K562 (cell line): Measurements from ENCODE around the gene LOXHD1. TPM values are rescaled to one million over a fixed set of nuclear protein-coding genes. Genes with fewer than 3 reads are reported as not detected.

Experiments used
- ATAC-seq: fragments of 200-7000 bp; cut with Tn5 transposase; 3 replicates; pipeline ENCODE4 v1.9.1; 2020; ENCODE audit warnings: moderate library complexity
- BruUV-seq: library from RNA; stranded (reverse); fragments of 400-500 nt; replicated peaks from 2 replicates; lab custom pipeline; 2021; lab: Mats Ljungman, UMichigan
- CTCF ChIA-PET: fragments of 300-600 bp; formaldehyde crosslinking; extraction: SDS; loops from one replicate; lab custom pipeline; 2021; ENCODE audit warnings: low intra/inter-chr PET ratio; lab: Yijun Ruan, JAX
- POLR2A ChIA-PET: fragments of 300-600, 350-650 bp; sonication (Branson Sonifier 250); formaldehyde crosslinking; extraction: SDS; loops from one replicate; lab custom pipeline; 2021; ENCODE audit warnings: antibody characterized with exemption, inconsistent platforms; lab: Yijun Ruan, JAX
- DNase-seq, 4 experiments: peaks; one replicate each; pipeline versions ENCODE4 v3.0.0 to v3.0.0-alpha.2; 2011 to 2018; ENCODE audit warnings: low spot score in 3 of 4, mixed read lengths in 3 of 4; ENCODE audit errors: extremely low read depth in 1 of 4
- FAIRE-seq: peaks from 2 replicates; lab custom pipeline; 2011; peaks lifted over from hg19 to GRCh38; lab: Jason Lieb, UNC
- H2AFZ ChIP-seq: 2 replicates; pipeline ENCODE4 v1.6.0; 2011; ENCODE audit warnings: low read depth, low read length, control low read depth, inconsistent platforms
- H3K27ac ChIP-seq: fragments of 200-600 bp; 3 replicates; pipeline ENCODE4 v1.8.0; 2011; ENCODE audit warnings: low read depth, mild to moderate bottlenecking, control low read depth, inconsistent platforms, low read length, moderate library complexity, mixed read lengths; ENCODE audit errors: extremely low read depth
- H3K27me3 ChIP-seq, 2 experiments: fragments of 300-600 bp in 1 of 2; 2 replicates in 1 of 2; 3 replicates in 1 of 2; pipeline versions ENCODE4 v1.6.0 to v1.8.0; 2011; ENCODE audit warnings: inconsistent platforms in 2 of 2, low read length in 2 of 2, mild to moderate bottlenecking in 1 of 2, mixed read lengths in 1 of 2, moderate library complexity in 1 of 2; ENCODE audit not compliant: control insufficient read depth in 2 of 2, insufficient read depth in 2 of 2
- H3K36me3 ChIP-seq: fragments of 300-600 bp; 3 replicates; pipeline ENCODE4 v1.8.0; 2011; ENCODE audit warnings: mild to moderate bottlenecking, low read length, inconsistent platforms; ENCODE audit not compliant: control insufficient read depth, insufficient read depth
- H3K4me1 ChIP-seq, 2 experiments: fragments of 200-600 bp in 1 of 2; replicated peaks in 1 of 2; 2 replicates in 1 of 2; 3 replicates in 1 of 2; pipeline versions ENCODE4 v1.5.1 to v1.8.0; 2011; ENCODE audit warnings: inconsistent platforms in 2 of 2, low read length in 2 of 2, mild to moderate bottlenecking in 1 of 2, mixed read lengths in 1 of 2, moderate library complexity in 1 of 2; ENCODE audit not compliant: control insufficient read depth in 2 of 2, insufficient read depth in 2 of 2
- H3K4me2 ChIP-seq: 2 replicates; pipeline ENCODE4 v1.6.1; 2011; ENCODE audit warnings: low read length, control low read depth, inconsistent platforms, mixed read lengths; ENCODE audit not compliant: insufficient read depth
- H3K4me3 ChIP-seq: fragments of 200-600 bp; sonication (generic), shearing (Covaris generic); 2 replicates; pipeline ENCODE4 v1.5.1; 2016; ENCODE audit warnings: control low read depth, inconsistent platforms
- H3K79me2 ChIP-seq: fragments of 200-600 bp; 3 replicates; pipeline ENCODE4 v1.8.0; 2011; ENCODE audit warnings: low read length, inconsistent platforms; ENCODE audit not compliant: control insufficient read depth, insufficient read depth
- H3K9ac ChIP-seq, 2 experiments: 2 replicates each; pipeline versions ENCODE4 v1.6.0 to v1.6.1; 2011; ENCODE audit warnings: low read depth in 2 of 2, low read length in 2 of 2, control low read depth in 1 of 2, inconsistent platforms in 1 of 2, mild to moderate bottlenecking in 1 of 2, mixed read lengths in 1 of 2; ENCODE audit not compliant: insufficient read depth in 1 of 2
- H3K9me1 ChIP-seq: one replicate; pipeline ENCODE4 v1.6.0; 2011; ENCODE audit warnings: inconsistent platforms, mild to moderate bottlenecking, low read length, moderate library complexity; ENCODE audit not compliant: control insufficient read depth, insufficient read depth
- H3K9me3 ChIP-seq: replicated peaks from 2 replicates; pipeline ENCODE4 v1.5.1; 2011; ENCODE audit warnings: low read depth, low read length, inconsistent platforms; ENCODE audit not compliant: control insufficient read depth, insufficient read depth
- H4K20me1 ChIP-seq: replicated peaks from 2 replicates; pipeline ENCODE4 v1.6.1; 2011; ENCODE audit warnings: low read length, inconsistent platforms, mixed read lengths; ENCODE audit not compliant: control insufficient read depth, insufficient read depth
- MTF1 ChIP-seq: fragments of 250-450 bp; sonication (Bioruptor Pico); IDR thresholded peaks from 2 replicates; pipeline ENCODE4 v1.9.0; 2021; ENCODE audit warnings: moderate library complexity, mild to moderate bottlenecking, inconsistent platforms, borderline replicate concordance
- PHF21A ChIP-seq: fragments of 450-650 bp; IDR thresholded peaks from 2 replicates; pipeline ENCODE4 v1.6.1; 2017; ENCODE audit warnings: low read depth, borderline replicate concordance
- ZBTB34 ChIP-seq: fragments of 250-450 bp; sonication (Bioruptor Pico); IDR thresholded peaks from 2 replicates; pipeline ENCODE4 v1.8.0; 2021; ENCODE audit warnings: mild to moderate bottlenecking, moderate library complexity
- WGBS: fragments of 100-300 bp; shearing (Covaris generic); methylation state at CpG from one replicate; pipeline ENCODE4 v1.1.6; 2016; ENCODE audit warnings: low coverage, mixed read lengths; ENCODE audit not compliant: insufficient coverage; ENCODE audit errors: missing lambda C conversion rate; 5-methylcytosine and 5-hydroxymethylcytosine counted together
- in situ Hi-C: fragments of 300-500 bp; cut with MboI; formaldehyde crosslinking; loops from 4 replicates; pipeline ENCODE4 v1.15.0; 2018; ENCODE audit warnings: inconsistent platforms, mixed read lengths
- intact Hi-C: fragments of 100-400 bp; cut with micrococcal nuclease; formaldehyde crosslinking; loops from 2 replicates; pipeline ENCODE4 v1.14.2; 2022
- polyA plus RNA-seq, 8 experiments: library from polyadenylated mRNA; depleted of rRNA in 4 of 8; stranded (reverse) in 5 of 8; unstranded in 3 of 8; fragments of >200 nt; fragmentation: Nextera tagmentation in 2 of 8; fragmentation: Illumina TruSeq in 1 of 8; extraction: Ambion mirVana in 2 of 8; extraction: Trizol in 1 of 8; gene quantifications; 2 replicates each; pipeline versions ENCODE4 v1.2.1 to v1.2.3, GENCODE V29; 2011 to 2014; ENCODE audit warnings: inconsistent platforms in 1 of 8, missing spikeins in 1 of 8
- total RNA-seq, 7 experiments: library from RNA; depleted of rRNA in 6 of 7; stranded (reverse); fragments of >200 nt in 6 of 7; fragmentation: Illumina TruSeq in 2 of 7; extraction: Trizol in 2 of 7; gene quantifications; 2 replicates each; pipeline versions ENCODE4 v1.2.1 to v1.2.3, GENCODE V29; 2011 to 2021; ENCODE audit warnings: low replicate concordance in 1 of 7

The LOXHD1 gene
- total and polyA plus RNA-seq, 9 of the 15 experiments (the other 6 are each of a cell fraction or from before 2014, with no cell fraction given) = not detected

DNA sequence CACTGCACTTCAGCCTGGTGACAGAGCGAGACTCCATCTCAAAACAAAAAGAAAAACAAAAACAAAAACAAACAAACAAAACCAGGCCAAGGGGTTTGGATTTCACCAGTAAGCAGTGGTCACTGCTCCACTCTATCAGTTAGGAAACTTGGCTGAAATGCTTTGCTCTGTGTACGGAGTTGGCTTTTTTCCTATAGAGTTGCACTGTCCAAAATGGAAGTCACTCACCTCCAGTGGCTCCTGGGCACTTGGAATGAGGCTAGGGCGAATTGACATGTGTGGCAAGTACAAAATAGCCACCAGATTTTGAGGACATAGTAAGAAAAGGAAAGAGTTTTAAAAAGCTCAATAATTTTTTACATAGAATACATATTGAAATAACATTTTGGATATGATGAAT, 228.7 kb downstream of the LOXHD1 start:
- 38% methylated on average over 3 of the region's 3 CpGs for WGBS
- Histone ChIP-seq H4K20me1 (no peaks in the 10 kb centered on the region), H3K9me3 (no peaks in the 10 kb centered on the region), H3K4me3 (no peak overlapping the region), H3K4me1 (peaks cover 3 to 14% of the 10 kb centered on the region in 2 experiments), H3K36me3 (no peaks in the 10 kb centered on the region), H3K79me2 (no peaks in the 10 kb centered on the region), H3K9ac (no peak overlapping the region), H3K4me2 (no peak overlapping the region), H3K27me3 (no peaks in the 10 kb centered on the region; a peak in 1 of 5 replicates), H3K27ac (no peak overlapping the region), H2AFZ (no peak overlapping the region), H3K9me1 (no peaks in the 10 kb centered on the region)
- no TSS peak for BruUV-seq
- DNase-seq (no peak), FAIRE-seq (no peak), ATAC-seq (no peak)
- ChIA-PET CTCF (no interaction called here), POLR2A (no interaction called here)
- in situ Hi-C loops (no loop called here), intact Hi-C loops (no loop called here)
- TF ChIP-seq MTF1 (CRISPR knock-in tag) (no peak), ZBTB34 (no peak), PHF21A (no peak)
